ENCODE results near the gene HPSE2. TPM values are rescaled to one million over a fixed set of nuclear protein-coding genes. Genes with fewer than 3 reads are reported as not detected.
"Not testable (repeated sequence)": the region's sequence is repeated elsewhere in the genome, so short reads cannot be mapped to it uniquely, and the experiment has no call there.

Gene HPSE2
- total RNA-seq, 1 experiment from 2014 or later, result not detected

DNA sequence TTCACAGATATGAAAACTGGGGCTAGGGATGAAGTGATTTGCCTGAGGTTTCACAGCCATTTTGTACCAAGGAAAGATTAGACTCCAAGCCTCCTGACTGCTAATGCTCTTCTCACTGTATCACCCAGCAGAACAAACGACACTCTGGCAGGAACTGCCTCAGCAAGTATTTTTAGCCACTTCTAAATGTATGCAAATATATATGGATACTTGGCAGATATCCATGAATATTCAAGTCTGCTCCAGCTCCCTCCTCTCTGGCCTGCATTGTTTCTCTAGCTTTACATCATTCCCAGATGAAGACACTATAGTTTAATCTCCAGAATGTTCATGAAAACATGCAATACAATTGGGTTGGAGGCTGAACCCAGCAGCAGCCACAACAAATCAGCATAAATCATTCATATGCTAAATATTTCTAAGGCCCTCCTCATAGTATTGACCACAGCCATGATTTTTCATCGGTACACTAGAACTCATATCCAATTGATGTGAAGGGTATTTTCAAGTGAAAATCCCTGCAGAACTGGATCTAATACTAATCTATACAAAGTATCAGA, 65.5 kb downstream of the HPSE2 start:
- no peak for DNase-seq (ENCODE audit: low read depth)

- no peak for DNase-seq (ENCODE audit: low read depth)
These were observed 74.5 kb downstream of the HPSE2 start for GRCh38 chr10:99161165-99161564.

DNA sequence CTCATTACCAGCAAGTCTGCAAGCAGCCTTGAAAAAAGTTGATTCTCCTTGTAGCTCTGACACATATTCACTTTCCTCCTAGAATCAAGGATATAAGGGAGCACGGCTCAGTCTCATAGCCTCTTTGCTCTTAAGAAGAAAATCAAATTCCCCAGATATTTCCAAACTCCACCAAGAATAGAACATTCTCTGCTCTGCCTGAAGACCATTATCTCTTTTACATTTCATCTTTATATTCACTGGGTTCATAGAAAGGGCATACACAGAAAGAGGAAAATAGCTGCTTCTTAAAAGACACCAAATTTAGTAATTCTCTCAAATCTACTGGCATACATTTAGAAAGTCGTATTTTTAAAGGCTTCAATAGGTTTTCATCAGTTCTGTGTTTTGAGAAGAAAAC, 92.0 kb downstream of the HPSE2 start:
- DNase-seq (ENCODE audit: low read depth), result no peak

DNA sequence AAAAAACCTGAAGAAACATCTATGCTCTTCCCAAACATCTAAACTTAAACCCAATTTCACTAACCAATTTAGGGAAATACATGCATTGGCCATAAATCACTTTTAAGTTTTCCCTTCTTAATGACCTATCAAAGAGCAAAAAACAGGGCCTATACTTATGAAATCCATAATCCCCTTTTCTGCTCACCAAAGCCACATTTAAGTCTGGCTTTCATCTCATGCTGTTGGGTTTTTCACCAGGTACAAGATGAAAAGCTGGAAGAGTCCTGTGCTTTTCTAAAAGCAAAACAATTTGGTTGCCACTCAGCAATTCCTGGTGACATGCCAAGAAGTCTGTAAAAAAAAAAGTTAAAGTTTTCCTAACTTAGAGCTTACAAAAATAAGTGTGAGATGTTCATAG, 92.6 kb downstream of the HPSE2 start:
- DNase-seq (ENCODE audit: low read depth), result no peak

GRCh38 chr10:99132897-99133296, 102.8 kb downstream of the HPSE2 start:
- DNase-seq (ENCODE audit: low read depth), result not testable (repeated sequence)

DNA sequence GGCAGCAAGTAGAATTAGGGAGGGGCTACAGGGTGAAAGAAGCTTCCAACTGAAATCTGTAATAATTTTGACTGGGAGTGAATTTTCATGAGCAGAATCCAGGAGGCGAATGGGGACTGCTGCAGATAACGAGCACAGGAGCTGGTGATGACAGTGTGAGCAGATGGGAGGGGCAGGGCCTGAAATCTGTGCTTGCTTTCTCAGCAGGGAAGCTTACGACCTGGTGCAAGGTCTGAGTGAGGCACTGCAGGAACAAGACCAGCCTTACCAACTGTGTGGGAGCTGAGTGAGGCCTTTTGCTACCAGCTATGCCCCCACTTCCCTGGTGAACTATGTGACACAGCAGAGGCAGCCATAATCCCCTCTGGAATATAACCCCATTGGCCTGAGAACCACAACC, 109.8 kb downstream of the HPSE2 start:
- DNase-seq (ENCODE audit: low read depth), result no peak

GRCh38 chr10:99124376-99124775, 111.3 kb downstream of the HPSE2 start:
- no peak for DNase-seq (ENCODE audit: low read depth)

DNA sequence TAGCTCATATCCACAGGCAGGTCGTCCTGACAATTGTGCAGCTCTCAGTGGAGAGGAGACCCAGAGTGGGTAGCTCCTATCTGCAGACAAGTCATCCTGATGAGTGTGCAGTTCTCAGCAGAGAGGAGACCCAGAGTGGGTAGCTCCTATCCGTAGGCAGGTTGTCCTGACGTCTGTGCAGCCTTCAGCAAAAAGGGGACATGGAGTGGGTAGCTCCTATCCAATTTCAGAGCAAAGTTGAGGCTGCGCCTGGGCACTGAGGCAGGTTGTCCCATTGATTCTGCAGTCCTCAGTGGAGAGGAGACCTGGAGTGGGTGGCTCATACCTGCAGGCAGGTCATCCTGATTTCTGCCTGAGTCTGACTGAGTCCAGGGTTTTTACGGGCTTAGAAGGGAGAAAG, 111.8 kb downstream of the HPSE2 start:
- DNase-seq (ENCODE audit: low read depth), result no peak

- no peak for DNase-seq (ENCODE audit: low read depth)
These were observed 112.3 kb downstream of the HPSE2 start for GRCh38 chr10:99123336-99123735.

DNA sequence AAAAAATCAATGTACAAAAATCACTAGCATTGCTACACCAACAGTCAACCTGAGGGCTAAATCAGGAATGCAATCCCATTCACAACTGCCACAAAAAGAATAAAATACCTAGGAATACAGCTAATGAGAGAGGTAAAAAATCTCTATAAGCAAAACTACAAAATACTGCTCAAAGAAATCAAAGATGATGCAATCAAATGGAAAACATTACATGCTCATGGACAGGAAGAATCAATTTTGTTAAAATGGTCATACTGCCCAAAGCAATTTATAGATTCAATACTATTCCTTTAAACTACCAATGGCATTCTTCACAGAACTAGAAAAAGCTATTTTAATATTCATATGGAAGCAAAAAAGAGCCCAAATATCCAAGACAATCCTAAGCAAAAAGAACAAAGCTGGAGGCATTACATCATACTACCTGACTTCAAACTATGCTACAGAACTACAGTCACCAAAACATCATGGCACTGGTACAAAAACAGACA, 116.3 kb downstream of the HPSE2 start:
- DNase-seq (ENCODE audit: low read depth), result no peak

- no peak for DNase-seq (ENCODE audit: low read depth)
These were observed 119.9 kb downstream of the HPSE2 start for GRCh38 chr10:99115703-99116102.

GRCh38 chr10:99085358-99085757, 150.3 kb downstream of the HPSE2 start:
- DNase-seq (ENCODE audit: low read depth), result no peak

DNA sequence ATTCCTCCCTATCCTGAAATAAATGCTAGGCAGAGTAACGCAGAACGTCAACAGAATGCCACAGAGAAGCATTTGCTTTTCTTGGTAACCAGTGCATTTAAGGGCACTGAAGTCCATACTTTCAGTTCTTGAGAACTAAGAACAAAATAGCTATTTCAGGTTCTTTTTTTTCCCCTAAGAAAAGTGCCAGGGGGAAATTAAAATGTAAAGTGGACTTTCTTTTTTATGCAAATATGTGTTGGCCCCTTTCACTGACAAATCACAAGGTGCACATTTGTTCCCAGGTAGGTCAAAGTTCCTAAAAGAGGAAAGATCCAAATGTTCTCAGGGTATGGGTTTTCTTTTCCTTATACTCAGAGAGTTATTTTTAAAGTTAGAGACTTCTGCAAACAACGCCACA, 151.5 kb downstream of the HPSE2 start:
- DNase-seq (ENCODE audit: low read depth), result no peak

DNA sequence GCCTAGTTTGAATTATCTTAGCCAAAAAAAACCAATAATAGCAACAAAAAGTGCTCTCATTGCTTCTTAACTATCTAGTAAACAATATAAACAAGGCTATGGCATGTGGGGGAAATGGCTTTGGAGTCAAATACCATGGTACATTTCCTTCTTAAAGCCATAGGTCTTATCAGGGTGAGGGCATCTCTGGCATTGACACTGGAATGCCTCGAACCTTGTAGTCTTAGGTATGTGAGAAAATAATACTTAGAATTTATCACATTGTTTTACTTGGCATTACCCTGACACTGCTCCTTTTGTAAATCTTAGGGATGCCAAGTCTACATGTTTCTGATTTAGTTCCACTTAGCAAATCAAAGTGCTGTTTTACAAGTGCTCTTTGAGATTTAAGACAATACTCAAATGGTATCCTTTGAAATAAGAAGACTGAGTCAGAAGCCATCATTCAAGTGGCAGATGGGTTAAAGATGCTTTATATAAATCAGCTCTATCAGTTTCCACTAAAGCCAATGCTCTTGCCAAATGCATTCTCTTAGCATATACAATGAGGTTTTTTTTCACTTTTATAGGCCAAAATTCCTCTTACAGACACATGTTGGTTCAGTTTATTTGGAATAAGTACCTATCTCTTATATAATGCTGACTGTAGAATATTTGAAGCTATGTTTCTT, 155.2 kb downstream of the HPSE2 start:
- no peak for DNase-seq (ENCODE audit: low read depth)

- DNase-seq (ENCODE audit: low read depth), result no peak
These were observed 173.1 kb downstream of the HPSE2 start for GRCh38 chr10:99062591-99062990.

GRCh38 chr10:99058762-99059161, 176.9 kb downstream of the HPSE2 start:
- DNase-seq (ENCODE audit: low read depth), result no peak

DNA sequence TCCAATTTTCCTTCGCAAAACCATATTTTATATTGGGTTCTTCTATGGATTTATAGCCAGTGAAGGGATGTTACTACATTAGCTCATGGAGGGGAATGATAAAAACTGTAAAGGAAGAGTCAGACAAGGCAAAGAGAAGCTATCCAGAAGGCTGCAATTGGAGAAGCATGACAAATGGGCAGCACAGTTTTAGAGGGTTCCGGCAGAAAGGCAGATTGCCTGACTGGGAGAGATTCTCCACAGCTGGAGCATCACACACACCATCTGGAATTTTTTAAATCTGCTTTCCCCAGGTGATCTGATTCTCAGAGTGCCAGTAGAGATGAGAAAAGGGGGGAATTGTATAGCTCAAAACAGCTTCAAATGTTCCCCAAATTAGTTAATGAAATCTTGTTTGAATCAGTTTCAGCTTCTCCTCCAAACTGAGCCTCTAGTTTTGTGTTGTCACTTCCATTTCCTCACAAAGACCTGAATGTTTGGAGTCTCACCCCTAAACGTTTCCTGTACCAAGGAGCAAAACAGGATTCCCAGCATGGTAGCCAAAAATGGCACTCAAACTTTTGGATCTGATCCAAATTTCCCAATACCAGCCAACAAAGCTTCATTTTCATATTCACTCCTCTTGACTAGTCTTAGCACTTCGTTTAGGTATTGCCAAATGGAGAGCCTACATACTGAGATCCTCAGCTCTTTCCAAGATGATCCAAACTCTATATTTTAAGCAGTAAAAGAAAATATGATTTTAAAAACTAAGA, 177.5 kb downstream of the HPSE2 start:
- DNase-seq (ENCODE audit: low read depth), result no peak

DNA sequence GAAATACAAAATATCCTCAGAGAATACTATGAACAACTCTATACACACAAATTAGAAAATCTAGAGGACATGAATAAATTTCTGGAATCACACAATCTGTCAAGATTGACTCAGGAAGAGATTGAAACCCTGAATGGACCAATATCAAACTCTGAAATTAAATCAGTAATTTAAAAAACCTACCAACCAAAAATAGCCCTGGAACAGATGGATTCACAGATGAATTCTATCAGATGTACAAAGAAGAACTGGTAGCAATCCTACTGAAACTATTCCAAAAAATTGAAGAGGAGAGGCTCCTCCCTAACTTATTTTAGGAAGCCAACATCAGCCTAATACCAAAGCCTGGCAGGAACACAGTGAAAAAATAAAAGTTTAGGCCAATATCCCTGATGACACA, 190.0 kb downstream of the HPSE2 start:
- DNase-seq (ENCODE audit: low read depth), result no peak

DNA sequence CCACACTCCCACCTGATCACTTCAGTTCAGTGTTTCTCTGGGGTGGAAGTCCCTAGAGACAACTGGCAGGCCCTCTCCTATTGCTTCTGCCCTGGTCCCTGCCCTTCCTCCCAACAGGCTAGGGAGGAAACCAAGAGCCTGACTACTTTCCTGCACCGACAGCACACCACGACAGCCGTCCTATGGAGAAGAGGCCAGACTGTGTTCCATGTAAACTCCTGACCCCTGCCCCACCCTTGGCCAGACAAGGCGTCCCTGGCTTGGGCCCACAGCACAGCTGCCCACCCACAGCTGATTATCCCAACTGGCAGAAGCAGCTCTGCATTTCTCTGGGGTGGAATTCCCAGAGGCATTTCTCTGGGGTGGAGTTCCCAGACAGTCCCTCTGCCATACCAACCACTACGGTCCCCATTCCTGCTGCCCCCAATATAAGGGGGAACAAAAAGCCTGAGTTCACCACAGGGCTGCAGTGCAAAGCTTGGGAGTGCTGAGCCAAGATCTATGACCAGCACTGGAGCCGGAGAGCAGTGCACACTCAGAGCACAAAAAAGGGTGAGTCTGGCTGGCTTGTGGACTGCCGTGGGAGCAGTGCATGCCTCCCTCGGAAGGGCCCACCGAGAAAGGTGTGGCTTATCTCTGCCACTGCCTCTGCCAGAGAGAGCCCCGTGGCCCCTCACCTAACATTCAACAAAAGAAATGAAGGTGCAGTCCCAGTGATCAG, 193.4 kb downstream of the HPSE2 start:
- no peak for DNase-seq (ENCODE audit: low read depth)

GRCh38 chr10:99041468-99041867, 194.2 kb downstream of the HPSE2 start:
- no peak for DNase-seq (ENCODE audit: low read depth)

DNA sequence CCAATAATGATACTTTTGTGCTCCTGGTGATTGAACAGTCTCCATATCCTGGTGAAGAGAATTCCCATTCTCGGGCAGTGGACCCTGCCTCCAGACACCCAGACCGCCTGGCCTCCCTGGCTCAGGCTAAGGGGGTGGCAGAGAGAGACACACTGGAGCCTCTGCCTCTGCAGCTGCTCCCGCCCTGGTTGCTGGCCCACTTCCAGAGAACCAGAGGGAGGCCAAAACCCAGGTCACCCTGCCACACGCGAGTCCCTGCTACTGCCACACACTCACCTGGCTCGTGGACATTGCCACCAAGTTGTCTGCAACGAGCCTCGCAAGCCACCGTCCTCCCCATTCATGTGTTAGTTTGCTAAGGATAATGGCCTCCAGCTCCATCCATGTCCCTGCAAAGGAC, 221.8 kb downstream of the HPSE2 start:
- DNase-seq (ENCODE audit: low read depth), result no peak

GRCh38 chr10:99010286-99010685, 225.4 kb downstream of the HPSE2 start:
- no peak for DNase-seq (ENCODE audit: low read depth)
